ENCODE data around the gene ZNF618.

GRCh38 chr9:113990975-113991471, 114.9 kb downstream of the ZNF618 start:
- TF ChIP-seq CTCF (conservative IDR thresholded peaks at IDR 0.05; ENCODE audit: low read length) (no peak), EZH2phosphoT487 (IDR thresholded peaks at IDR 0.05; ENCODE audit: borderline replicate concordance, low read depth, low read length) (no peak)
